Measurements from ENCODE around the gene SCEL.

Gene SCEL

DNA sequence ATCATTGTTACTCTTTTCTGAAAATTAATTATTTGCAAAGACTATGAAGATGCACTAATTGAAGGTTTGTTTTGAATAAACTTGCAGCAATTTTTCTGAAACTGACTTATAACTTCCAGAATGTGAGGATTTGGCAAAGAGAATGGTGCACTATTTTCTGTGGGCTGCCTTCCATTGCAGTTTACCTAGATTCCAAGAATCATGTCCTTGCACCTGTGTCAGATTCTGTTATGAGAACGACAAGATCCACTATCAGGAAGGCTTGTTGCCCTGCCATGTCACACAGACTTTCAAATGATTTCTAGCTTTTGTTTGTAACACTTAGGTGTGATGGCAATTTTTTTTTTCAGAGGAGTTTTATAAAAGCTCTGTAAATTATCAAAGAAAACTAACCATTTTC, 156.4 kb downstream of the SCEL start:
- Histone ChIP-seq H3K9ac (ENCODE audit: low read length) (no peak overlapping the region), H3K36me3 (replicated peaks; ENCODE audit: insufficient read depth, low read length) (no peaks in the 10 kb centered on the region), H4K20me1 (ENCODE audit: insufficient read depth, low read length) (no peaks in the 10 kb centered on the region), H3K9me3 (replicated peaks; ENCODE audit: insufficient read depth, low read length) (no peaks in the 10 kb centered on the region), H3K4me2 (ENCODE audit: low read depth, low read length) (no peak overlapping the region), H3K27ac (ENCODE audit: low read length) (no peak overlapping the region), H2AFZ (ENCODE audit: low read length) (no peak overlapping the region), H3K4me3 (ENCODE audit: low read length) (no peak overlapping the region), H3K27me3 (replicated peaks; ENCODE audit: insufficient read depth, low read length) (no peaks in the 10 kb centered on the region), H3F3A (ENCODE audit: insufficient read depth, low read length) (peaks cover 5% of the 10 kb centered on the region), H3K79me2 (ENCODE audit: low read length) (no peaks in the 10 kb centered on the region), H3K4me1 (ENCODE audit: low read length) (peaks cover 10% of the 10 kb centered on the region), H3K9me2 (replicated peaks; ENCODE audit: insufficient read depth, low read length) (no peaks in the 10 kb centered on the region)
- TF ChIP-seq EZH2 (optimal IDR thresholded peaks at IDR 0.05; ENCODE audit: low read depth, low read length) (no peak), EZH2phosphoT487 (IDR thresholded peaks at IDR 0.05; ENCODE audit: low read length) (no peak)
- TF ChIP-seq, protein P1, sequence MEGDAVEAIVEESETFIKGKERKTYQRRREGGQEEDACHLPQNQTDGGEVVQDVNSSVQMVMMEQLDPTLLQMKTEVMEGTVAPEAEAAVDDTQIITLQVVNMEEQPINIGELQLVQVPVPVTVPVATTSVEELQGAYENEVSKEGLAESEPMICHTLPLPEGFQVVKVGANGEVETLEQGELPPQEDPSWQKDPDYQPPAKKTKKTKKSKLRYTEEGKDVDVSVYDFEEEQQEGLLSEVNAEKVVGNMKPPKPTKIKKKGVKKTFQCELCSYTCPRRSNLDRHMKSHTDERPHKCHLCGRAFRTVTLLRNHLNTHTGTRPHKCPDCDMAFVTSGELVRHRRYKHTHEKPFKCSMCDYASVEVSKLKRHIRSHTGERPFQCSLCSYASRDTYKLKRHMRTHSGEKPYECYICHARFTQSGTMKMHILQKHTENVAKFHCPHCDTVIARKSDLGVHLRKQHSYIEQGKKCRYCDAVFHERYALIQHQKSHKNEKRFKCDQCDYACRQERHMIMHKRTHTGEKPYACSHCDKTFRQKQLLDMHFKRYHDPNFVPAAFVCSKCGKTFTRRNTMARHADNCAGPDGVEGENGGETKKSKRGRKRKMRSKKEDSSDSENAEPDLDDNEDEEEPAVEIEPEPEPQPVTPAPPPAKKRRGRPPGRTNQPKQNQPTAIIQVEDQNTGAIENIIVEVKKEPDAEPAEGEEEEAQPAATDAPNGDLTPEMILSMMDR (IDR thresholded peaks at IDR 0.05; ENCODE audit: low read length): no peak
- no peak for DNase-seq

DNA sequence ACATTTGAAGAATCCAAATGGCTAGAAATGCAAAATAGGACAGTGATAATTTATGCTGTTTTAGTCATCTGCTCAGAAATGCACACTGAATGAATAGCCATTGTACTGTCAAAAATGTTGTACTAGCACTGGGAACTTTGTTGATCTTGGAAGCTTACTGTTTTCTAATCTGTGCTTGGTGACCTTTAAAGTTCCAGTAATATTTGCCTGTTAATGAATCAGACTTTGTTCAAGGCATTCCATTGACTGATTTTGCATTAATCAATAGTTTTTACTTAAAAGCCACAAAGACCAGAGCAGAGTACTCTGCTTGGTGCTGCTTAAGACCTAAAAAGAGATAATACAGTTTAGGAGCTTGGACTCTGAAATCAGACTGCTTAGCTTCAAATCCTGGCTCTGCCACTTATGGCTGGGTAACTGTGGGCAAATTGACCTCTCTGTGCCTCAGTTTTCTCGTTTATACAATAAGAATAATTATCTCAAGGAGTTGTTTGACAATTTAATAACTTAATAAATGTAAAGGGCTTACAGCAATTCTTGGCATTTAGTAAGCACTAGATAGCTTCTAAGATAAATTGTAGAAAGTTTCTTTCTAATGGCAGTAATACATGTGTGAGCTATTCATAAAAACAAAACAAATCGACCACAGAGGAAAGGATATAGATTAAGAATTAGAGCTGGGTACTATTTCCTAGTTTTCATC, 157.4 kb downstream of the SCEL start:
- H2AFZ ChIP-seq (ENCODE audit: low read length): no peak overlapping the region
- H3K4me3 ChIP-seq (ENCODE audit: low read length): no peak overlapping the region
- peaks cover 9% of the 10 kb centered on the region for H3F3A ChIP-seq (ENCODE audit: insufficient read depth, low read length)
- no peak for DNase-seq
- H3K27ac ChIP-seq (ENCODE audit: low read length): no peak overlapping the region
- no peaks in the 10 kb centered on the region for H3K27me3 ChIP-seq (replicated peaks; ENCODE audit: insufficient read depth, low read length)
- no peaks in the 10 kb centered on the region for H3K9me2 ChIP-seq (replicated peaks; ENCODE audit: insufficient read depth, low read length)
- no peak overlapping the region for H3K4me2 ChIP-seq (ENCODE audit: low read depth, low read length)
- no peaks in the 10 kb centered on the region for H3K79me2 ChIP-seq (ENCODE audit: low read length)
- no peaks in the 10 kb centered on the region for H4K20me1 ChIP-seq (ENCODE audit: insufficient read depth, low read length)
- H3K36me3 ChIP-seq (replicated peaks; ENCODE audit: insufficient read depth, low read length): no peaks in the 10 kb centered on the region
- no peaks in the 10 kb centered on the region for H3K9me3 ChIP-seq (replicated peaks; ENCODE audit: insufficient read depth, low read length)
- TF ChIP-seq EZH2phosphoT487 (IDR thresholded peaks at IDR 0.05; ENCODE audit: low read length): no peak
- no peak overlapping the region for H3K9ac ChIP-seq (ENCODE audit: low read length)
- H3K4me1 ChIP-seq (ENCODE audit: low read length): peaks cover 12% of the 10 kb centered on the region

DNA sequence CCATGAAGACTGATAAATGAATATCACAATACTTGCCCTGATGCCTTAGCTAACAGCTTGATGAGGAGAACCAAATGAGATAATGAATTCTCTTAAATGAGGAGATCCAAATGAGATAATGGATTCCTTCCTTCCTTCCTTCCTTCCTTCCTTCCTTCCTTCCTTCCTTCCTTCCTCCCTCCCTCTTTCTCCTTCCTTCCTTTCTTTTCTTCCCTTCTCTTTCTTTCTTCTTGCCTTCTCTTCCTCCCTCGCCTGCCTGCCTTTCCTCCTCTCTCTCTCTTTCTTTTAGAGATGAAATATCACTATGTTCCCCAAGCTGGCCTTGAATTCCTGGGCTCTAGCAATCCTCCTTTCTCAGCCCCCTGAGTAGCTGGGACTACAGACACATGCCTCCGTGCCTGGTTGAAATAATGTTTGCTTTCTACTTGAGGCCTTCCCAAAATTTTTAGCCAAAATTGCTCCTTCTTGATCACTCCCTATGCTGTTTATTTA, 158.0 kb downstream of the SCEL start:
- H3K4me3 ChIP-seq (ENCODE audit: low read length): no peak overlapping the region
- TF ChIP-seq EZH2phosphoT487 (IDR thresholded peaks at IDR 0.05; ENCODE audit: low read length) (no peak), EZH2 (optimal IDR thresholded peaks at IDR 0.05; ENCODE audit: low read depth, low read length) (no peak)
- TF ChIP-seq, protein P1 (IDR thresholded peaks at IDR 0.05; ENCODE audit: low read length): no peak
- H3K4me1 ChIP-seq (ENCODE audit: low read length): peaks cover 12% of the 10 kb centered on the region
- no peaks in the 10 kb centered on the region for H3K36me3 ChIP-seq (replicated peaks; ENCODE audit: insufficient read depth, low read length)
- peaks cover 9% of the 10 kb centered on the region for H3F3A ChIP-seq (ENCODE audit: insufficient read depth, low read length)
- no peaks in the 10 kb centered on the region for H4K20me1 ChIP-seq (ENCODE audit: insufficient read depth, low read length)
- DNase-seq: no peak
- no peak overlapping the region for H3K4me2 ChIP-seq (ENCODE audit: low read depth, low read length)
- H3K27ac ChIP-seq (ENCODE audit: low read length): no peak overlapping the region
- H3K9ac ChIP-seq (ENCODE audit: low read length): no peak overlapping the region
- no peak overlapping the region for H2AFZ ChIP-seq (ENCODE audit: low read length)
- no peaks in the 10 kb centered on the region for H3K9me2 ChIP-seq (replicated peaks; ENCODE audit: insufficient read depth, low read length)
- no peaks in the 10 kb centered on the region for H3K9me3 ChIP-seq (replicated peaks; ENCODE audit: insufficient read depth, low read length)
- H3K79me2 ChIP-seq (ENCODE audit: low read length): peaks cover 2% of the 10 kb centered on the region
- H3K27me3 ChIP-seq (replicated peaks; ENCODE audit: insufficient read depth, low read length): no peaks in the 10 kb centered on the region

All from MM.1S (cell line).